ENCODE results near the gene HYDIN.

The HYDIN gene

DNA sequence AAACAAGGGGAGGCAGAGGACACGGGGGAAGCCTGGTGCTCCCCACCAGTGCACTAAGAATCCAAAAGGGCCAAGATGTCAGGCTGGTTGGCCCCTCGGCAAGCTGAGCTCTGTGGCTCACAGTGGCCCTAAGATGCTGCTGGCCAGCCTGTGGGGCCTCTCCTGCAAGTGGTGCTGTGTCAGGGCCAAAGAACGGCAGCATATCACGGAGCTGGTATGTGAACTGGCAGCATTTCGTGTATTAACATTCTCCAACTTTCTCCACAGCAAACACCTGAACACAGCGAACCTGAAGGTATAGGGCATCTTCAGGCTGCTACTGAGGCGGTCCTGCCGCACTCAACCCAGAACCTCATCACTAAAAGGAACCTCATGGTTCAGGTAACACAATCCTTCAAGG is 464.3 kb downstream of the HYDIN start:
- Histone ChIP-seq H3K9me3 (ENCODE audit: control insufficient read depth, insufficient read depth, low read length) (no peaks in the 10 kb centered on the region), H3K4me3 (ENCODE audit: low read length) (no peak overlapping the region), H3K4me1 (ENCODE audit: control insufficient read depth, insufficient read depth, low read length) (no peaks in the 10 kb centered on the region; the same call in 1 of the 2 replicates), H3K27ac (ENCODE audit: low read length) (no peak overlapping the region), H3K27me3 (ENCODE audit: control insufficient read depth, insufficient read depth, low read length) (no peaks in the 10 kb centered on the region), H3K36me3 (ENCODE audit: control insufficient read depth, insufficient read depth, low read length) (peaks cover 3% of the 10 kb centered on the region; the same call in 1 of the 2 replicates)
- no CpG with 5 or more reads among the region's 8 CpGs for WGBS (ENCODE audit: insufficient coverage, insufficient read length)
- no peak for DNase-seq (ENCODE audit: low read depth, low spot score)

DNA sequence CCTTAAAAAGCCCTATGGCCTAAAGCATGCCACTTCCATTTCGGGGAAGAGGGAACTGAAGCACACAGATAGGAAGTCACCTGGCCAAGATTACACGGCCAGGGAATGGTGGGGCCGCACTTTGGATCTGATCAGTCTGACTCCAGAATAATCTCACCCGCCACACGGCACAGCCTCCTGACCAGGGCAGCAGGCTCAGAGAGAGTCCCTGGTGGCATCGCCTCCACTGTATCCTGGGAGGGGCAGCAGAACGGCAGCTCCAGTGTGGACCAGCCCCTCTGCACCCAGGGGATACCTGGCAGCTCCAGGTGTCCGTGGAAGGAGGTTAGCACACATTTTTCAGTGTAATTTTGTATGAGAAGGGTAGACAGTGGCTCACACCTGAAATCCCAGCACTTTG is 465.0 kb downstream of the HYDIN start:
- Histone ChIP-seq H3K9me3 (ENCODE audit: control insufficient read depth, insufficient read depth, low read length) (no peaks in the 10 kb centered on the region), H3K27ac (ENCODE audit: low read length) (no peak overlapping the region), H3K36me3 (ENCODE audit: control insufficient read depth, insufficient read depth, low read length) (peaks cover 3% of the 10 kb centered on the region; the same call in 1 of the 2 replicates), H3K4me1 (ENCODE audit: control insufficient read depth, insufficient read depth, low read length) (no peaks in the 10 kb centered on the region; the same call in none of the 2 replicates), H3K27me3 (ENCODE audit: control insufficient read depth, insufficient read depth, low read length) (no peaks in the 10 kb centered on the region), H3K4me3 (ENCODE audit: low read length) (no peak overlapping the region)
- no CpG with 5 or more reads among the region's 8 CpGs for WGBS (ENCODE audit: insufficient coverage, insufficient read length)
- DNase-seq (ENCODE audit: low read depth, low spot score): no peak

GRCh38 chr16:70764632-70765031 is 465.9 kb downstream of the HYDIN start:
- Histone ChIP-seq H3K9me3 (ENCODE audit: control insufficient read depth, insufficient read depth, low read length) (no peaks in the 10 kb centered on the region), H3K27me3 (ENCODE audit: control insufficient read depth, insufficient read depth, low read length) (no peaks in the 10 kb centered on the region), H3K27ac (ENCODE audit: low read length) (no peak overlapping the region), H3K36me3 (ENCODE audit: control insufficient read depth, insufficient read depth, low read length) (peaks cover 3% of the 10 kb centered on the region; the same call in 1 of the 2 replicates), H3K4me3 (ENCODE audit: low read length) (no peak overlapping the region), H3K4me1 (ENCODE audit: control insufficient read depth, insufficient read depth, low read length) (no peaks in the 10 kb centered on the region; the same call in none of the 2 replicates)
- no CpG with 5 or more reads among the region's 10 CpGs for WGBS (ENCODE audit: insufficient coverage, insufficient read length)
- DNase-seq (ENCODE audit: low read depth, low spot score): no peak

DNA sequence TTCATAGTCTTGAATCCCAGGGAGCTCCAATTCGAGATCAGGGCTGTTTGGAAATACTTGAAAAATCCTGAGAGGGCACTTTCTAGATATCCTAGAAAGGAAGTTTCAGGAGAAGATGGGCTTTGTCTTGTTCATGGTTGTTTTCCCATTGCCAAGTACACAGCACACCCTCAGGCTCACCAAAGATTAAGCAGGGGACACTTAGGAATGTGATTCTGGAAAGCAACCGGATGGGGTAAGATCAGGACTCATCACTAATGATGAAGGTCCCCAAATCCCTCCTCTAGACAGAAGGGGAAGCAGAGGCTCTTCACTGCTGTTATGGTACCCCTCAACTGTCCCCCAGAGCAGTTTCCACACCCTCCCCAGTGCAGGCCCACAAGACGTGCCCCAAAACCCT is 470.3 kb downstream of the HYDIN start:
- Histone ChIP-seq H3K27me3 (ENCODE audit: control insufficient read depth, insufficient read depth, low read length) (no peaks in the 10 kb centered on the region), H3K27ac (ENCODE audit: low read length) (no peak overlapping the region), H3K36me3 (ENCODE audit: control insufficient read depth, insufficient read depth, low read length) (peaks cover 3% of the 10 kb centered on the region; the same call in 1 of the 2 replicates), H3K4me3 (ENCODE audit: low read length) (no peak overlapping the region), H3K9me3 (ENCODE audit: control insufficient read depth, insufficient read depth, low read length) (no peaks in the 10 kb centered on the region), H3K4me1 (ENCODE audit: control insufficient read depth, insufficient read depth, low read length) (no peaks in the 10 kb centered on the region; the same call in none of the 2 replicates)
- WGBS (ENCODE audit: insufficient coverage, insufficient read length): no CpG with 5 or more reads among the region's 3 CpGs
- DNase-seq (ENCODE audit: low read depth, low spot score): no peak

GRCh38 chr16:70759666-70760065 is 470.9 kb downstream of the HYDIN start:
- Histone ChIP-seq H3K9me3 (ENCODE audit: control insufficient read depth, insufficient read depth, low read length) (no peaks in the 10 kb centered on the region), H3K36me3 (ENCODE audit: control insufficient read depth, insufficient read depth, low read length) (peaks cover 7% of the 10 kb centered on the region), H3K4me3 (ENCODE audit: low read length) (no peak overlapping the region), H3K27me3 (ENCODE audit: control insufficient read depth, insufficient read depth, low read length) (no peaks in the 10 kb centered on the region), H3K27ac (ENCODE audit: low read length) (no peak overlapping the region), H3K4me1 (ENCODE audit: control insufficient read depth, insufficient read depth, low read length) (no peaks in the 10 kb centered on the region; the same call in none of the 2 replicates)
- DNase-seq (ENCODE audit: low read depth, low spot score): no peak
- WGBS (ENCODE audit: insufficient coverage, insufficient read length): 100% methylated on average over 1 of the region's 9 CpGs

DNA sequence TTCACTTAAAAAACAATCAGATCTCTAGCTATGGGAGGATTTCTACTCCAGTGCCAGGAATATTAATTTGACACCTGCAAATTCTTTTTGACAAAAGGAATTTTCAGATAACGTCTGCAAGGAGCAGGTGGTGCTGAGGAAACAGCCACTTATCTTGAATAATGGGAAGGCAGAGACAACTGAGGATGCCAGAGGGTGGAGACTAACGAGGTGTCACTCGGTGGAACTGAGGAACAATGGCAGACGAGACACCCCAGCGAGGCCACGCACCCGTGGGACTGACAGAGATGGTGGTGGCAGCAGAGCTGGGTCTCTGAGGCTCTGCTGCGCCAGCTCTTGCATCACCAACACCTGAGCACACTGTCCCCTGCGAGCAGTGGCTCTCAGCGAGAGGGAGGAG is 471.7 kb downstream of the HYDIN start:
- Histone ChIP-seq H3K4me3 (ENCODE audit: low read length) (no peak overlapping the region), H3K9me3 (ENCODE audit: control insufficient read depth, insufficient read depth, low read length) (no peaks in the 10 kb centered on the region), H3K27me3 (ENCODE audit: control insufficient read depth, insufficient read depth, low read length) (no peaks in the 10 kb centered on the region), H3K27ac (ENCODE audit: low read length) (no peak overlapping the region), H3K4me1 (ENCODE audit: control insufficient read depth, insufficient read depth, low read length) (no peaks in the 10 kb centered on the region; the same call in none of the 2 replicates), H3K36me3 (ENCODE audit: control insufficient read depth, insufficient read depth, low read length) (peaks cover 7% of the 10 kb centered on the region)
- no peak for DNase-seq (ENCODE audit: low read depth, low spot score)
- WGBS (ENCODE audit: insufficient coverage, insufficient read length): no CpG with 5 or more reads among the region's 10 CpGs
